ENCODE results near the gene TMEM37.

Gene TMEM37

DNA sequence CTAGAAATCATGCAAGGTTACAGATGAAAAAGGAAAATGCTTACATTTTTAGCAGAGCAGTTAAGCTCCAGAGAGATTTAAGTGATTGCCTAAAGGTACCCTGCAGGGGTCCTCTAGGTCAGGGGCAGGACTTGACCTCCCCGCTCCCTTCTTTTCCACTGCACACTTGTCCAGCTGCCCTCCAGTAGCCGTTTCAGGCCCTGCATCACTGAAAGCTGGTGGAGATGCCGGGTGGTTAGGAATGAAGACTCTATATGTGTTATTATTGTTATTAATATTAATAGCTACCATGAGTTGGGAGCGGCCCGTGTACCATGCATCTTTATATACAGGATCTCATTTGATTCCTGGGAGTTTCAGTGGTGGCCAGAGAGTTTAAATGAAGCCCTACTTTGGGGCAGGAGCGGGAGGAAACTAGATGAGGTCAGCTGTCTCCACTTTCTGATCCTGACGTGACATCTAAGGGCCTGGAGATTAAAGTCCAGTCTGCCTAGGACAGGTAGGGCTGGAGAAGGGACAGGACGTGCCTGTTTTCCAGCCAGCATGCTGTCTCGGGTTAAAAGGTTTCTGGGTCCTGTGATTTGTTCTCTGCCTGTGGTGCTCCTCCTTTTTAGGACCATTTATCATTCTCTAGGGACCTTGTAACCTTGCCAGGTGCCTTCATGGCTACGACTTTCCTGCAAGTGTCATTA lies 2.1 kb downstream of the TMEM37 start:
- no peak for DNase-seq (ENCODE audit: low read depth in 2 of 2)

- no peak for DNase-seq (ENCODE audit: low read depth in 2 of 2)
Measured at GRCh38 chr2:119434664-119435063, 3.0 kb downstream of the TMEM37 start.

- DNase-seq (ENCODE audit: low read depth in 2 of 2) = no peak
Measured at GRCh38 chr2:119435081-119435952, 3.7 kb downstream of the TMEM37 start.

GRCh38 chr2:119435953-119436297 lies 4.3 kb downstream of the TMEM37 start:
- no peak for DNase-seq (ENCODE audit: low read depth in 2 of 2)

DNA sequence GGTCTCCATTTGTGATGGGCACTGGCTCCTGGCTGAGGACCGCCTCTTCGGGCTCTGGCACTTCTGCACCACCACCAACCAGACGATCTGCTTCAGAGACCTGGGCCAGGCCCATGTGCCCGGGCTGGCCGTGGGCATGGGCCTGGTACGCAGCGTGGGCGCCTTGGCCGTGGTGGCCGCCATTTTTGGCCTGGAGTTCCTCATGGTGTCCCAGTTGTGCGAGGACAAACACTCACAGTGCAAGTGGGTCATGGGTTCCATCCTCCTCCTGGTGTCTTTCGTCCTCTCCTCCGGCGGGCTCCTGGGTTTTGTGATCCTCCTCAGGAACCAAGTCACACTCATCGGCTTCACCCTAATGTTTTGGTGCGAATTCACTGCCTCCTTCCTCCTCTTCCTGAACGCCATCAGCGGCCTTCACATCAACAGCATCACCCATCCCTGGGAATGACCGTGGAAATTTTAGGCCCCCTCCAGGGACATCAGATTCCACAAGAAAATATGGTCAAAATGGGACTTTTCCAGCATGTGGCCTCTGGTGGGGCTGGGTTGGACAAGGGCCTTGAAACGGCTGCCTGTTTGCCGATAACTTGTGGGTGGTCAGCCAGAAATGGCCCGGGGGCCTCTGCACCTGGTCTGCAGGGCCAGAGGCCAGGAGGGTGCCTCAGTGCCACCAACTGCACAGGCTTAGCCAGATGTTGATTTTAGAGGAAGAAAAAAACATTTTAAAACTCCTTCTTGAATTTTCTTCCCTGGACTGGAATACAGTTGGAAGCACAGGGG lies 5.5 kb downstream of the TMEM37 start:
- no peak for DNase-seq (ENCODE audit: low read depth in 2 of 2)

- DNase-seq (ENCODE audit: low read depth in 2 of 2) = no peak
Measured at GRCh38 chr2:119438128-119438656, 6.5 kb downstream of the TMEM37 start.

DNA sequence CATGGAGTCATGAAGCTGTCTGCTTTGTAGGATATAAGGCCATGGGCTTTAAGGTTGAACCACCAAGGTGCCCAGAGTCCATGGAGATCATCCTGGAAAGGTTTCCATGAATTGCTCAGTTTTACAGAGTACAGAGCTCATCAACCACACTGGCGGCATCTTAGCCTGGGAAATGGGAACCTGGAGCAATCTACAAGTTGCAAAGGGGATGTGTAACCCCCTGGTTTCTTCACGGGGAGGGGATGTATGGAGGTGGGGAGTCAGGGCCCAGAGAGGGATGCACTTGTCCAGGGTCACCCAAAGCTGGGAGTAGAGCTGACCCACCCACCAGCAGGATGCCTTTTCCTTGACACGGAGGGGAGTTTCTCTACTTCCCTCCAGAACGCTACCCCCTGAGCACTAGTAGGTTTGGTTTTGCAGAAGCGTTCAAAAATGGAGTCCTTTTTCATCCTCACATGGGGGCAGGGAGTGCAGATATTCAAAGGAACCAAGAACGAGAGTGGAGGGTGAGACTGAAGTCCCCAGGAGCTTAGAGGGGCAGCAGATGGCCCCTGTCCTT lies 7.2 kb downstream of the TMEM37 start:
- no peak for DNase-seq (ENCODE audit: low read depth in 2 of 2)

DNA sequence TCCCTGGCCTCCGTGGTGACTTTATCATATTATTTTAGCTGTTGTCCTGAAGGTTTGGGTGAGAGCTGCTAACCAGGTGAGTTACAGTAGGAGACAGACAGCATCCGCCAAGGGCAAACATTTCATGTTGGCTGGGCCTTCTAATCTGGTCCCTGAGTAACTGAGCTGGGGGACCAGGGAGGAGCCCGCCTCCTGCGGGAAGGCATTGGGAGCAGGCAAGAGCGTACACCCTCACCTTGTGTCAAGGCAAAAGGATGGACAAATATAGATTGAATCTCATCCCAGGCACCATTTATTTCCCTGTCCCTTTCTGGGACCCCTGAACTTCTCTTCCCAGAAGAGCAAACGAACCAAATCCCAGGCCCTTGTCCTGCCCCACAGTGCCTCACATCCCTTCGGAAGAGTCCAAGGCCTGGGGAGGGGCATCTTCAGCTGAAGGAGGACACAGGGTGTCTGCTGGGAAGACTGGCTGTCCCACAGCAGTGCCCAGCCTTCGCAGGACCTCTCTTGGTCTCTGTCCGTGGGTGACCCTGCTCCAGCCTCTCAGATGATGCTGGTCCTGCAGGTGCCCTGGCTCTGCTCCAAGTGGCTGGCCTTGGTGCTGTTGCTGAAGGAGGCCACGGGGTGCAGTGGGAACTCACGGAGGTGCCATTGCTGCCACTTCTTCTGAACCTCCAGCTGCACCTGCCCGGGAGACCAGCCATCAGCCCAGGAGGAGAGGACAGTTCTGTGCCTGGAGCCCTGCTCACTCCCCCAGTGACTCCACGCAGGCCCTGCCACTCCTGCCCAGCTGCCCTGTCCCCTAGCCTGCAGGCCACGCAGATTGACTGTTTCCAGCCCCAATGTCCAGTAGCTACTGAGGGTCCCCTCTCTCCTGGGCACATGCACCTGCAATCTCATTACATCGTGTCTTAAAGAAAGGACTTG lies 8.2 kb downstream of the TMEM37 start:
- no peak for DNase-seq (ENCODE audit: low read depth in 2 of 2)

DNA sequence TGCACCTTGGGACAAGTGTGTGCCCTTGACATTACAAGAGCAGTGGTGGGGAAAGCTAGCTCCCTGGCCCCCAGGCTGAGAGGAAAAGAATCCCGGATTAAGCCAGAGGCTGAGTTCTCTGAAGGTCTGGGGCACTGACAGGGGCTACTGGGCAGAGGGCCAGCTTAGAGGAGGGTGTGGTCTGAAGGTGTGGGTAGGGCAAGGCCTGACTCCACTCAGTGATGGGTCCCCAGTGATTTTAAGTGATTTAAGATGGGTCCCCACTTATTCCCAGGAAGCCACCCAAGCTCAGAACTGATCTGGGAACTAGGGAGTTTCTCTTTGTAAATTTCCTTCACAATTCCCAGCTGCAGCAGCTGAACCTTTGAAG lies 8.8 kb downstream of the TMEM37 start:
- no peak for DNase-seq (ENCODE audit: low read depth in 2 of 2)

DNA sequence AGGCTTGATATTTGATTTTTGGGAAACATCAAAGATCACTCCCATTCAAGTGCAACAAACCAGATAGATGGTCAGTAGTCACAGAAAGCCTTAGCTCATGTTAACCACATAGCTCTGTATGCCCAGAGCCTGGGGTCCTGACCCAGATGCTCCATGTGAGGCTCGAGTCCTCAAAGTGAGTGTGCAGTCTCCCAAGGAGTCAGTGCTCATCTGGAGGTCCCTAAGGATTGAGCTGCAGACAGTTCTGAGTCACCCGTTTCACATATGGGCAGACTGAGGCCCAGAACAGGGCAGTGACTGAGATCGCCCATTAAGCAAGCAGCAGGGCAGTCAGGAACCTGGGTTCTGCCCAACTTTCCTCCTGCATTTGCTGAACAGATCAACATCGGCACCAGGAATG lies 9.2 kb downstream of the TMEM37 start:
- DNase-seq (ENCODE audit: low read depth in 2 of 2) = no peak

DNA sequence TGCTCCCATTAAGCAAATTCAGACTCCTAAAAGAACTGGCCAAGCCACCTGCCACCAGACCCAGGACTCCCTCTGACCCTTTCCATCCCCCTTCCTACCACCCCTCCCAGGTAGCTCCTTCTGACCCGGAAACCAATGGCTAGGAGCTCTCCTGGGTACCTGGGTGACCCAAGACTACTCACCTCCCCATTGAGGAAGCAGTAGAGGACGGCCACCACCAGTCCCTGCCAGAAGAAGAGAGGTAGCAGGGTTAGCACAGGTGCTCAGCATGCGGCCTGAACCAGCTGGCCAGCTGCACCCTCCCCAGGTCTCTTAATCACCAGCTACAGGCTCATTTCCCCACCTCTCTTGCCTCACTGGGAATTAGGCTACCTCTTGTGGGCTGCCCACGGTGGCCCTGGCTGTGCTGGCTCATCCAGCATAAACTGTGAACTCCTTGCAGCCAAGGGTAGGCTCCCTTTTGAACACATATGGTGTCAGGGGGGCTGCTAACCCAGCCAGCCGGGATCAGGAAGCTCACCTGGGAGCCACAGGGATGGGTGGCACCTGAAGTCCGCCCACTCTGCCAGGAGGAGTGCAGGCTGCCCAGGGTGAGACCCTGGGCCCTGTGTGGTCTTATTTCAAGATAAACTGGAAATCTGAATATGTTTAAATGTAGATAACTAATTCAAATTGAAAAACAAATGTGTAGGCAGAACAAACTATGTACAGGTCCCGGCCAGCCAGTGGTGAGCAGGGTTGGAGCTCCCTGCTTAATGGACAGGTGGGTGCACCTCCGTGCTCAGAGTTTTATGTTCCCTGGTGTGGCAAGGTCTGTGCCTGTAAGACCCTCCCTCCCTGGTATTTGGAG lies 9.9 kb downstream of the TMEM37 start:
- DNase-seq (ENCODE audit: low read depth in 2 of 2) = no peak

DNA sequence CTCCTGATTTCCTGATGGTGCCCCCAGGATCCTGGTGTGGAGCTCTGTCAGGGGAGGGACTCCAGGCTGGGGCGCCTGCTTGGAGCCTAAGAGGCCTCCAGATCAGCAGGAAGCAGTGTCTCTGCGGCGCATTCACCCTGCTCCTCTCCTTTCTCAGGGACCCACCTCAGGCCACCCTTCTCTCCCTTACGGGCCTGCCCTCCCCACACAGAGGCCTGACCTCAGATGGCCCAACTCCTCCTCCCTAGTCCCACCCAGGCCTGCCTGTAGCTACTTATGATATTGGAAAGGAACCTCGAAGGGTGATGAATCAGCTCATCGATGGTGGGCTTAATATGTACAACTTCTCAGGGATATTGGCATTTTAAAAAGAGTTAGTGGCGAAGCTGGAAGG lies 10.6 kb downstream of the TMEM37 start:
- no peak for DNase-seq (ENCODE audit: low read depth in 2 of 2)

- no peak for DNase-seq (ENCODE audit: low read depth in 2 of 2)
Measured at GRCh38 chr2:119442850-119443249, 11.2 kb downstream of the TMEM37 start.

DNA sequence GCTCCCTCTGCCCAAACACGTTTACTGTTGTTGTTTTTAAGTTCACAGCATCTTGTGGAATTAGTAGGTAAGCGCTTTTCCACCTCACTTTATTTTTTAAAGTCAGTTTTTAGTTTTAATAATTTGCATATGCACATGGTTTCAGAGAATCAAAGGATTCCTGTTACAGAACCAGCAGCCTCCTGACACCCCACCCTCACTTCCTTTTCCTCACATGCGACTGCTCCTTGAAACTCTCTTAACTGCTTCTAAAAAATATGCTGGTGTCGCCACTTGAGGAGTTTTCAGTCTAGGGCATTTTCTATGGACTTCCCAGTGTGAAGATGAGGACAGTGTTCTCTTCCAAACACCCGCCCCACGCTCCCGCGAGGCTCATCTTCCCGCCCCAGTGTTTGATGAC lies 14.4 kb downstream of the TMEM37 start:
- DNase-seq (ENCODE audit: low read depth in 2 of 2) = no peak

DNA sequence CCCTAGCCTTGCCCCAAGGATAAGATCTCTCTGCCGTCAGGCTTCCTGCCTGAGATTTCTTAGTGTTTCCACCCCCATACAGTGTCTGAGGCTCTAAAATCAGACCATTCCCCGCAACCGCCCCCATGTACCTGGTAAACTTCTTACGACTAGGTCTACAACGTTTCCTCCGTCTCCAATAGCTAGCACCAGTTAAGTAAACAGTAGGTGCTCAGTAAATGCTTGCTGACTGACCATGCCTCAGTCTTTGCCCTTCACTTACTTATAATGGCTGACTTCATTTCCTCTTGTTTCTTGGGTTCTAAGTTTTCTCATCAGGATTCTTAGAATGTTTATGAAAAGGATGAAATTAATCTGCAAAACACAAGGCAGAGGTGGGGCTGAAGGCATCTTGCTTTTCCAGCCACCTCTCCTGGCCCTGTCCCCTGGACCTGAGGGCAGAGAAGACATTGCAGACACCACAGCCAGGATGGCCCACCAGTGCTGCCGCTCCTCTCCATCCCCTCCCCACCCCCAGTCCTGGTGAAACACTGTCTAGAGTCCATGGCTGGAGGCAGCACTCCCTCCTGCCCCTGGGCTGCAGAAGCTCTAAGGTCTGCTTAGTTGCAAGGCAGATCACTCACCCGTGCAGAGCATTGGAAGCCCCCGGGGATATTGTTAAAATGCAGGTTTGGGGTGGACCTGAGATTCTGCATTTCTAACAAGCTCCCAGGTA lies 16.9 kb downstream of the TMEM37 start:
- no peak for DNase-seq (ENCODE audit: low read depth in 2 of 2)

DNA sequence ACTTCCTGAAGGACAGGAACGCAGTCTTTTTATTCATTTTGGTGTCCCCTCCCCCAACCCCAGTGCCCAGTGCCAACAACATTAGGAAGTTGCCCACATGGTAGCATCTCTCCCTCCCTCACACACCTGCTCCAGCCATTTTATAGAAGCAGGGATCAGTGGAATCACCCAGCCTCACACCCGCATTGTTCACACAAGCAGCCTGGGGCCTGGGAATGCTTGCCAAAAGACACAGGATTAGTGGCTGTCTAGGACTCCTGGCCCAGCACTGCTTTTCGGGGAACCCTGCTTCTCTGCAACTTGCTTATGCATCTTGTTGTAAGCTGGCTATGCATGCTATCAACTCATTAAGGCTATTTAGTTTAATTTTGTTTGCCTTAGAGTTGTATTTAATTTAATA lies 17.9 kb downstream of the TMEM37 start:
- DNase-seq (ENCODE audit: low read depth in 2 of 2) = no peak

GRCh38 chr2:119451336-119452050 lies 19.8 kb downstream of the TMEM37 start:
- DNase-seq (ENCODE audit: low read depth in 2 of 2) = no peak

- DNase-seq (ENCODE audit: low read depth in 2 of 2) = no peak
Measured at GRCh38 chr2:119453972-119454593, 22.4 kb downstream of the TMEM37 start.
